H9 (cell line): ENCODE measurements around the gene CREB3L2. TPM values are rescaled to one million over a fixed set of nuclear protein-coding genes. Genes with fewer than 3 reads are reported as not detected.

Experiments
- DNase-seq: peaks from one replicate; pipeline ENCODE4 v3.0.0-alpha.2; 2017
- H2AFZ ChIP-seq: one replicate; pipeline ENCODE4 v1.6.1; 2013; ENCODE audit warnings: mild to moderate bottlenecking, low read length, control low read depth, moderate library complexity
- H2AK5ac ChIP-seq: 2 replicates; pipeline ENCODE4 v1.6.1; 2013; ENCODE audit warnings: low read length, control low read depth, mixed read lengths; ENCODE audit not compliant: insufficient read length
- H2BK120ac ChIP-seq: one replicate; pipeline ENCODE4 v1.6.1; 2013; ENCODE audit warnings: low read depth, mild to moderate bottlenecking, low read length, control low read depth, inconsistent platforms; ENCODE audit not compliant: poor library complexity, severe bottlenecking
- H2BK12ac ChIP-seq: 2 replicates; pipeline ENCODE4 v1.6.1; 2013; ENCODE audit warnings: low read length, control low read depth, mixed read lengths, low read depth; ENCODE audit not compliant: insufficient read length
- H2BK15ac ChIP-seq: 2 replicates; pipeline ENCODE4 v1.6.1; 2013; ENCODE audit warnings: low read depth, low read length, control low read depth
- H2BK20ac ChIP-seq: one replicate; pipeline ENCODE4 v1.6.1; 2013; ENCODE audit warnings: low read depth, mild to moderate bottlenecking, low read length, control low read depth, inconsistent platforms; ENCODE audit not compliant: poor library complexity, severe bottlenecking
- H2BK5ac ChIP-seq: 2 replicates; pipeline ENCODE4 v1.6.1; 2013; ENCODE audit warnings: low read length, control low read depth, mixed read lengths; ENCODE audit not compliant: insufficient read length
- H3K14ac ChIP-seq: 2 replicates; pipeline ENCODE4 v1.6.1; 2013; ENCODE audit warnings: low read length, control low read depth; ENCODE audit not compliant: insufficient read depth
- H3K18ac ChIP-seq: 2 replicates; pipeline ENCODE4 v1.6.1; 2013; ENCODE audit warnings: low read depth, mild to moderate bottlenecking, mixed read lengths, low read length, control low read depth; ENCODE audit not compliant: insufficient read length
- H3K23ac ChIP-seq: 2 replicates; pipeline ENCODE4 v1.6.1; 2013; ENCODE audit warnings: low read length, control low read depth, mixed read lengths, low read depth; ENCODE audit not compliant: insufficient read length
- H3K23me2 ChIP-seq: 2 replicates; pipeline ENCODE4 v1.6.1; 2013; ENCODE audit warnings: low read depth, mild to moderate bottlenecking, mixed read lengths, low read length, control low read depth; ENCODE audit not compliant: insufficient read length, poor library complexity, severe bottlenecking
- H3K27ac ChIP-seq: 2 replicates; pipeline ENCODE4 v1.5.1; 2013; ENCODE audit warnings: low read length, control low read depth, mixed read lengths, low read depth; ENCODE audit not compliant: insufficient read length
- H3K27me3 ChIP-seq: 2 replicates; pipeline ENCODE4 v1.6.1; 2013; ENCODE audit warnings: low read length, control low read depth, inconsistent platforms; ENCODE audit not compliant: insufficient read depth
- H3K4ac ChIP-seq: 2 replicates; pipeline ENCODE4 v1.6.1; 2013; ENCODE audit warnings: low read depth, mild to moderate bottlenecking, control low read depth, inconsistent platforms, low read length, moderate library complexity
- H3K4me1 ChIP-seq: 2 replicates; pipeline ENCODE4 v1.6.1; 2013; ENCODE audit warnings: low read length, control low read depth, inconsistent platforms; ENCODE audit not compliant: insufficient read depth
- H3K4me2 ChIP-seq: 2 replicates; pipeline ENCODE4 v1.6.1; 2013; ENCODE audit warnings: low read length, control low read depth, mixed read lengths; ENCODE audit not compliant: insufficient read length, insufficient read depth
- H3K56ac ChIP-seq: 2 replicates; pipeline ENCODE4 v1.6.1; 2013; ENCODE audit warnings: low read depth, mild to moderate bottlenecking, mixed read lengths, low read length, control low read depth; ENCODE audit not compliant: insufficient read length
- H3K79me1 ChIP-seq: 2 replicates; pipeline ENCODE4 v1.6.1; 2013; ENCODE audit warnings: low read depth, mild to moderate bottlenecking, moderate library complexity, low read length, control low read depth, inconsistent platforms; ENCODE audit not compliant: insufficient read depth, poor library complexity, severe bottlenecking
- H3K79me2 ChIP-seq: 2 replicates; pipeline ENCODE4 v1.6.1; 2013; ENCODE audit warnings: low read length, control low read depth, inconsistent platforms; ENCODE audit not compliant: insufficient read depth
- H3K9ac ChIP-seq: 2 replicates; pipeline ENCODE4 v1.6.1; 2013; ENCODE audit warnings: low read length, control low read depth, mixed read lengths; ENCODE audit not compliant: insufficient read length; ENCODE audit errors: extremely low read depth
- H3K9me3 ChIP-seq: one replicate; pipeline ENCODE4 v1.6.1; 2013; ENCODE audit warnings: low read depth, low read length, inconsistent platforms; ENCODE audit not compliant: control insufficient read depth
- H3T11ph ChIP-seq: one replicate; pipeline ENCODE4 v1.6.1; 2013; ENCODE audit warnings: mild to moderate bottlenecking, low read length, control low read depth, inconsistent platforms
- H4K20me1 ChIP-seq: one replicate; pipeline ENCODE4 v1.6.1; 2013; ENCODE audit not compliant: control insufficient read depth, insufficient read length, insufficient read depth
- H4K5ac ChIP-seq: 2 replicates; pipeline ENCODE4 v1.6.1; 2013; ENCODE audit warnings: low read depth, mild to moderate bottlenecking, mixed read lengths, low read length, control low read depth; ENCODE audit not compliant: insufficient read length
- H4K8ac ChIP-seq: replicated peaks from 2 replicates; pipeline ENCODE4 v1.6.1; 2013; ENCODE audit warnings: low read length, control low read depth, mixed read lengths, low read depth; ENCODE audit not compliant: insufficient read length
- H4K91ac ChIP-seq: 2 replicates; pipeline ENCODE4 v1.6.1; 2013; ENCODE audit warnings: low read depth, mild to moderate bottlenecking, moderate library complexity, mixed read lengths, low read length, control low read depth; ENCODE audit not compliant: insufficient read length
- H3K27ac Mint-ChIP-seq, 3 experiments: 2 replicates in 2 of 3; 3 replicates in 1 of 3; pipeline ENCODE4 v1.8.0; 2020 to 2021; ENCODE audit warnings: mixed read lengths in 3 of 3, mild to moderate bottlenecking in 1 of 3, moderate library complexity in 1 of 3
- H3K27me3 Mint-ChIP-seq: 2 replicates; pipeline ENCODE4 v1.8.0; 2021; ENCODE audit warnings: low read depth, mild to moderate bottlenecking, moderate library complexity, mixed read lengths
- H3K36me3 Mint-ChIP-seq, 3 experiments: 2 replicates in 2 of 3; 3 replicates in 1 of 3; pipeline ENCODE4 v1.8.0; 2020 to 2021; ENCODE audit warnings: low read depth in 3 of 3, mixed read lengths in 3 of 3; ENCODE audit not compliant: insufficient read depth in 1 of 3
- H3K4me1 Mint-ChIP-seq, 2 experiments: 2 replicates each; pipeline ENCODE4 v1.8.0; 2020; ENCODE audit warnings: mixed read lengths in 2 of 2
- H3K4me3 Mint-ChIP-seq, 2 experiments: 2 replicates in 1 of 2; 3 replicates in 1 of 2; pipeline ENCODE4 v1.8.0; 2020 to 2021; ENCODE audit warnings: mild to moderate bottlenecking in 2 of 2, mixed read lengths in 2 of 2, moderate library complexity in 1 of 2
- H3K9me3 Mint-ChIP-seq, 2 experiments: 2 replicates in 1 of 2; 3 replicates in 1 of 2; pipeline ENCODE4 v1.8.0; 2020; ENCODE audit warnings: mild to moderate bottlenecking in 2 of 2, mixed read lengths in 2 of 2, moderate library complexity in 1 of 2
- CTCF ChIP-seq: fragments of 200-600 bp; sonication (generic); conservative IDR thresholded peaks from 3 replicates; pipeline ENCODE4 v1.8.0; 2021; ENCODE audit warnings: antibody characterized with exemption, mild to moderate bottlenecking
- WGBS: extraction: QIAGEN DNeasy Blood & Tissue Kit; methylation state at CpG from one replicate; pipeline ENCODE4 v1.1.7; 2013; ENCODE audit warnings: missing lambda C conversion rate, low lambda C conversion rate, mixed read lengths; ENCODE audit not compliant: insufficient read length; ENCODE audit errors: extremely low coverage; 5-methylcytosine and 5-hydroxymethylcytosine counted together
- total RNA-seq: library from RNA; stranded (reverse); gene quantifications from 2 replicates; pipeline ENCODE4 v1.2.1, GENCODE V29; 2021

CREB3L2 gene
- total RNA-seq, 1 experiment from 2014 or later = 60.7 TPM

DNA sequence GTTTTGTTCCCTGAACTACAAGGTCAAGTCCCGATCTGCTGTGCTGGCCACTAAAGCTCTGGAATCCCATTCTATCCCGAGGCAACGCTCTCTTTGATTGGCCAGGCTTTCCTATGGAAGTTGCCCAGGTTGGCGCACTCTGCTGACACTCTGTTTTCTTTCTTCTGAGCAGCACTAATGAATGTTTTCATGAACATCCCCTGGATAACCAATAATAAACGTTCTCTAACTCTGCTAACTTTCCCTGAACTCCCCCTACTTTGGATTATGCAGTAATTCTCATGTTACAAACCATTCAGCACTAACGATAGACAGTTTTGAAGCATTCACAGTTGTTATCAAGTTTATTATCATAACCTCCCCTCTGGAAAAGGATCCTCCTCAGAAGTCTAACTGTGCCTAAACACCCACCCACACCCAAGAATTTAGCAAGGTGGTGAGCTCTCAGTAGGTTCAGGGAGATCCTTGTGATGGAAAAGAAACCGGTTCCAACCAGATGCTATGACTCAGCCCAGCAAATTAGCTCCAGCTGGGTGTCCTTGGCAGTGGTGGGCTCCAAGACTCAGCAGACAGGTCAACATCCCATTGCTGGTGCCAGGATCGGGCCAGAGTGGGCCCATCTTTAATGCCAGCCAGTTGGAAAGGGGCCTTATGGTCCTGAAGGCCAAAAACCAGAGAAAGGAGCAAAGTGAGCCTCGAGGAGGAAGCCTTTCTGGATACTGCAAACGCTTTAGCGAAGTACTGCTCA lies 68.4 kb downstream of the CREB3L2 start:
- no peaks in the 10 kb centered on the region for H3K27me3 Mint-ChIP-seq
- peaks cover 3% of the 10 kb centered on the region; the same call in 1 of the 2 replicates for H3K79me2 ChIP-seq

More for the DNA sequence above, 68.4 kb downstream of the CREB3L2 start:
- no peak overlapping the region for H3K18ac ChIP-seq
- Mint-ChIP-seq H3K27ac (peak overlapping the region; percentile 1 to 63 (median 4); a peak in 5 of 7 replicates), H3K36me3 (peaks cover 0 to 3% (median 3%) of the 10 kb centered on the region in 3 experiments; a peak in 2 of 7 replicates), H3K9me3 (no peaks in the 10 kb centered on the region), H3K4me3 (no peak overlapping the region), H3K4me1 (peaks cover 31 to 34% of the 10 kb centered on the region in 2 experiments)
- H4K20me1 ChIP-seq = no peaks in the 10 kb centered on the region
- H3K23me2 ChIP-seq = no peaks in the 10 kb centered on the region
- H3K56ac ChIP-seq = no peak overlapping the region
- no peaks in the 10 kb centered on the region for H3K9me3 ChIP-seq
- 0 out of 2 replicates have a peak overlapping the region, but pooled peaks have one; percentile 62 for H2BK15ac ChIP-seq
- no peak overlapping the region for H3K23ac ChIP-seq
- H3K27me3 ChIP-seq = no peaks in the 10 kb centered on the region
- no peak overlapping the region for H3K4ac ChIP-seq
- no peak overlapping the region for H3K9ac ChIP-seq
- H3K4me1 ChIP-seq = peaks cover 13% of the 10 kb centered on the region; the same call in 1 of the 2 replicates
- H3K14ac ChIP-seq = 0 out of 2 replicates have a peak overlapping the region, but pooled peaks have one; percentile 58
- H2AK5ac ChIP-seq = no peak overlapping the region
- no peak for TF ChIP-seq CTCF
- WGBS = no CpG with 5 or more reads among the region's 11 CpGs
- no peak overlapping the region for H2BK20ac ChIP-seq
- no peaks in the 10 kb centered on the region for H3K79me1 ChIP-seq
- H2BK12ac ChIP-seq = no peak overlapping the region
- no peak overlapping the region for H3T11ph ChIP-seq
- H3K27ac ChIP-seq = no peak overlapping the region
- H3K4me2 ChIP-seq = no peak overlapping the region
- H2BK5ac ChIP-seq = no peak overlapping the region
- DNase-seq = no peak
- H2BK120ac ChIP-seq = no peak overlapping the region
- H4K5ac ChIP-seq = no peak overlapping the region
- no peak overlapping the region for H2AFZ ChIP-seq
- no peak overlapping the region for H4K91ac ChIP-seq
- H4K8ac ChIP-seq = no peak overlapping the region
